ENCODE data around the gene CD68.
"Not testable (repeated sequence)": the region's sequence is repeated elsewhere in the genome, so short reads cannot be mapped to it uniquely, and the experiment has no call there.

CD68 gene

GRCh38 chr17:7615265-7615747 lies 35.9 kb downstream of the CD68 start:
- DNase-seq: no peak

- no peak for DNase-seq
Measured at GRCh38 chr17:7618608-7619007, 39.2 kb downstream of the CD68 start.

- DNase-seq: no peak
Measured at GRCh38 chr17:7620835-7621234, 41.4 kb downstream of the CD68 start.

- no peak for DNase-seq
Measured at GRCh38 chr17:7623661-7624060, 44.2 kb downstream of the CD68 start.

GRCh38 chr17:7625749-7626148 lies 46.3 kb downstream of the CD68 start:
- not testable (repeated sequence) for DNase-seq

GRCh38 chr17:7626307-7626706 lies 46.9 kb downstream of the CD68 start:
- no peak for DNase-seq

- DNase-seq: no peak
Measured at GRCh38 chr17:7626956-7627249, 47.5 kb downstream of the CD68 start.

GRCh38 chr17:7627250-7628121 lies 48.0 kb downstream of the CD68 start, which contains the start of gene SAT2:
TSS of gene SAT2 (minus strand) at chr17:7627821. CDS start at chr17:7627635, 186 bp downstream.
- DNase-seq: peak; percentile 76 to 86

GRCh38 chr17:7629939-7630571 lies 50.6 kb downstream of the CD68 start, which contains the start of gene SHBG:
TSS of gene SHBG (plus strand) at chr17:7630135. CDS start at chr17:7630173, 38 bp downstream.
- no peak for DNase-seq
